H1 (cell line): ENCODE measurements around the gene WDR74. TPM values are rescaled to one million over a fixed set of nuclear protein-coding genes. Genes with fewer than 3 reads are reported as not detected.

Experiments
- CTCF ChIA-PET: fragments of 300-600 bp; sonication (Branson Sonifier 250); formaldehyde crosslinking; loops from one replicate; lab custom pipeline; 2021; ENCODE audit not compliant: partially characterized antibody; lab: Charles Lee
- POLR2A ChIA-PET: fragments of 300-600 bp; sonication (Branson Sonifier 250); formaldehyde crosslinking; loops from one replicate; lab custom pipeline; 2021; ENCODE audit warnings: inconsistent platforms; ENCODE audit not compliant: partially characterized antibody; lab: Charles Lee
- DNase-seq, 2 experiments: peaks; one replicate each; pipeline versions ENCODE4 v3.0.0 to v3.0.0-alpha.2; 2010 to 2022; ENCODE audit warnings: low spot score in 2 of 2, low read depth in 1 of 2, mixed read lengths in 1 of 2
- FAIRE-seq: peaks from 2 replicates; lab custom pipeline; 2011; peaks lifted over from hg19 to GRCh38; lab: Jason Lieb, UNC
- H2AFZ ChIP-seq: 2 replicates; pipeline ENCODE4 v1.8.1; 2012; ENCODE audit warnings: low read length, inconsistent platforms
- H2AK5ac ChIP-seq: 2 replicates; pipeline ENCODE4 v1.6.1; 2013; ENCODE audit warnings: low read depth, low read length
- H2BK120ac ChIP-seq: replicated peaks from 2 replicates; pipeline ENCODE3; 2013; ENCODE audit warnings: low read depth, low read length, inconsistent platforms
- H2BK12ac ChIP-seq: 2 replicates; pipeline ENCODE4 v1.6.1; 2013; ENCODE audit warnings: low read depth, low read length
- H2BK15ac ChIP-seq: 2 replicates; pipeline ENCODE4 v1.6.1; 2013; ENCODE audit warnings: low read length
- H2BK20ac ChIP-seq: 2 replicates; pipeline ENCODE4 v1.6.1; 2013; ENCODE audit warnings: low read length
- H2BK5ac ChIP-seq: 2 replicates; pipeline ENCODE4 v1.6.1; 2013; ENCODE audit warnings: low read depth, low read length
- H3K14ac ChIP-seq: 2 replicates; pipeline ENCODE4 v1.6.1; 2013; ENCODE audit warnings: inconsistent platforms; ENCODE audit not compliant: insufficient read length
- H3K18ac ChIP-seq: 2 replicates; pipeline ENCODE4 v1.6.1; 2013; ENCODE audit warnings: low read length; ENCODE audit errors: extremely low read depth
- H3K23ac ChIP-seq: 2 replicates; pipeline ENCODE4 v1.6.1; 2013; ENCODE audit warnings: inconsistent platforms; ENCODE audit not compliant: insufficient read length
- H3K23me2 ChIP-seq: 2 replicates; pipeline ENCODE4 v1.6.1; 2013; ENCODE audit warnings: low read depth, low read length
- H3K27ac ChIP-seq: 2 replicates; pipeline ENCODE4 v1.6.1; 2011; ENCODE audit warnings: low read depth, low read length, inconsistent platforms
- H3K27me3 ChIP-seq, 4 experiments: replicated peaks in 1 of 4; 1 replicate in 1 of 4; 2 replicates in 3 of 4; pipeline versions ENCODE4 v1.6.1 to v1.8.1; 2011 to 2013; ENCODE audit warnings: low read length in 3 of 4, mild to moderate bottlenecking in 3 of 4, inconsistent platforms in 2 of 4, mixed read lengths in 2 of 4, moderate library complexity in 1 of 4; ENCODE audit not compliant: control insufficient read depth in 3 of 4, insufficient read depth in 3 of 4; ENCODE audit errors: extremely low read depth in 1 of 4
- H3K36me3 ChIP-seq, 4 experiments: 2 replicates each; pipeline versions ENCODE4 v1.6.1 to v1.8.1; 2011 to 2013; ENCODE audit warnings: mild to moderate bottlenecking in 4 of 4, low read length in 3 of 4, moderate library complexity in 2 of 4, control low read depth in 1 of 4, inconsistent platforms in 1 of 4; ENCODE audit not compliant: insufficient read depth in 4 of 4, control insufficient read depth in 2 of 4
- H3K4ac ChIP-seq: replicated peaks from 2 replicates; pipeline ENCODE3; 2013; ENCODE audit warnings: low read length, low read depth, mixed read lengths, inconsistent platforms; ENCODE audit not compliant: insufficient read length
- H3K4me1 ChIP-seq, 4 experiments: replicated peaks in 1 of 4; 1 replicate in 1 of 4; 2 replicates in 3 of 4; pipeline versions ENCODE4 v1.6.1 to v1.8.1; 2011 to 2013; ENCODE audit warnings: low read length in 3 of 4, inconsistent platforms in 2 of 4, mixed read lengths in 1 of 4; ENCODE audit not compliant: insufficient read depth in 4 of 4, control insufficient read depth in 3 of 4
- H3K4me2 ChIP-seq, 2 experiments: 2 replicates each; pipeline versions ENCODE4 v1.6.1 to v1.8.1; 2011 to 2013; ENCODE audit warnings: low read depth in 2 of 2, low read length in 2 of 2, control low read depth in 1 of 2, inconsistent platforms in 1 of 2, mild to moderate bottlenecking in 1 of 2; ENCODE audit not compliant: insufficient read depth in 1 of 2
- H3K4me3 ChIP-seq, 4 experiments: fragments of 200-600, 300-600 bp in 1 of 4; sonication (generic), shearing (Covaris generic), sonication (Bioruptor Twin) in 1 of 4; 2 replicates each; pipeline versions ENCODE4 v1.5.1 to v1.8.1; 2011 to 2016; ENCODE audit warnings: low read length in 4 of 4, low read depth in 3 of 4, control low read depth in 2 of 4, inconsistent platforms in 2 of 4, mild to moderate bottlenecking in 2 of 4, mixed read lengths in 1 of 4, moderate library complexity in 1 of 4; ENCODE audit not compliant: insufficient read depth in 2 of 4; ENCODE audit errors: extremely low read depth in 1 of 4
- H3K56ac ChIP-seq: replicated peaks from 2 replicates; pipeline ENCODE3; 2013; ENCODE audit warnings: low read depth, mild to moderate bottlenecking, mixed read lengths, low read length, inconsistent platforms; ENCODE audit not compliant: insufficient read length
- H3K79me1 ChIP-seq: 2 replicates; pipeline ENCODE4 v1.6.1; 2013; ENCODE audit warnings: low read depth, low read length, control low read depth
- H3K79me2 ChIP-seq, 2 experiments: 2 replicates each; pipeline versions ENCODE4 v1.6.1 to v1.8.1; 2012 to 2013; ENCODE audit warnings: low read length in 2 of 2, mild to moderate bottlenecking in 2 of 2, inconsistent platforms in 1 of 2; ENCODE audit not compliant: insufficient read depth in 2 of 2, control insufficient read depth in 1 of 2
- H3K9ac ChIP-seq, 4 experiments: replicated peaks in 1 of 4; 1 replicate in 1 of 4; 2 replicates in 3 of 4; pipeline versions ENCODE4 v1.6.1 to v1.8.1; 2011 to 2013; ENCODE audit warnings: low read depth in 3 of 4, low read length in 3 of 4, control low read depth in 2 of 4, mild to moderate bottlenecking in 2 of 4, moderate library complexity in 2 of 4, inconsistent platforms in 1 of 4; ENCODE audit errors: extremely low read depth in 1 of 4
- H3K9me3 ChIP-seq, 2 experiments: 2 replicates each; pipeline versions ENCODE4 v1.6.1 to v1.8.1; 2012 to 2013; ENCODE audit warnings: mild to moderate bottlenecking in 2 of 2, moderate library complexity in 2 of 2, control low read depth in 1 of 2, inconsistent platforms in 1 of 2, low read depth in 1 of 2, low read length in 1 of 2, mixed read lengths in 1 of 2; ENCODE audit not compliant: insufficient read depth in 2 of 2
- H4K20me1 ChIP-seq, 2 experiments: replicated peaks in 1 of 2; 2 replicates each; pipeline versions ENCODE3 to v1.8.1; 2011 to 2013; ENCODE audit warnings: inconsistent platforms in 2 of 2, low read length in 2 of 2, mild to moderate bottlenecking in 1 of 2; ENCODE audit not compliant: insufficient read depth in 2 of 2, control insufficient read depth in 1 of 2
- H4K5ac ChIP-seq: 2 replicates; pipeline ENCODE4 v1.6.1; 2013; ENCODE audit warnings: low read length, low read depth, mixed read lengths, inconsistent platforms; ENCODE audit not compliant: insufficient read length
- H4K8ac ChIP-seq: 2 replicates; pipeline ENCODE4 v1.8.0; 2013; ENCODE audit warnings: mild to moderate bottlenecking, moderate library complexity, low read length, inconsistent platforms; ENCODE audit not compliant: insufficient read depth; ENCODE audit errors: extremely low read depth
- H4K91ac ChIP-seq: replicated peaks from 2 replicates; pipeline ENCODE3; 2013; ENCODE audit warnings: low read length, mixed read lengths, inconsistent platforms; ENCODE audit not compliant: insufficient read length
- ATF2 ChIP-seq: IDR thresholded peaks from 2 replicates; pipeline ENCODE4 v1.6.1; 2012; ENCODE audit warnings: low read length, inconsistent platforms
- BCL11A ChIP-seq, 2 experiments: IDR thresholded peaks; one replicate each; pipeline ENCODE4 v1.6.1; 2011; ENCODE audit warnings: low read depth in 2 of 2, low read length in 2 of 2, mild to moderate bottlenecking in 2 of 2
- CREB1 ChIP-seq: IDR thresholded peaks from 2 replicates; pipeline ENCODE4 v1.6.1; 2012; ENCODE audit warnings: inconsistent platforms
- EGR1 ChIP-seq: IDR thresholded peaks from 2 replicates; pipeline ENCODE4 v1.6.1; 2011; ENCODE audit warnings: low read depth, low read length, borderline replicate concordance
- JUN ChIP-seq: IDR thresholded peaks from 2 replicates; pipeline ENCODE4 v1.6.1; 2011; ENCODE audit warnings: low read depth, mild to moderate bottlenecking, improper control_type of control experiment, low read length
- RAD21 ChIP-seq, 2 experiments: IDR thresholded peaks in 1 of 2; conservative IDR thresholded peaks in 1 of 2; 2 replicates each; pipeline ENCODE4 v1.6.1; 2011; ENCODE audit warnings: low read depth in 2 of 2, low read length in 2 of 2, improper control_type of control experiment in 1 of 2, inconsistent platforms in 1 of 2, mild to moderate bottlenecking in 1 of 2, moderate library complexity in 1 of 2
- RNF2 ChIP-seq: fragments of 200-900, 300-1000 bp; sonication (generic); IDR thresholded peaks from 2 replicates; pipeline ENCODE4 v1.7.1; 2016; ENCODE audit warnings: borderline replicate concordance, low read depth, mild to moderate bottlenecking, antibody characterized with exemption, low read length; ENCODE audit not compliant: poor library complexity, severe bottlenecking; ENCODE audit errors: missing control alignments
- SAP30 ChIP-seq: fragments of 300-600 bp; sonication (generic); IDR thresholded peaks from 2 replicates; pipeline ENCODE4 v1.7.1; 2012; ENCODE audit warnings: low read length, moderate library complexity, mild to moderate bottlenecking, inconsistent platforms; ENCODE audit not compliant: insufficient read depth, insufficient replicate concordance
- TEAD4 ChIP-seq: IDR thresholded peaks from 2 replicates; pipeline ENCODE4 v1.6.1; 2012; ENCODE audit warnings: low read depth, low read length, inconsistent platforms, mixed read lengths
- ZNF274 ChIP-seq: IDR thresholded peaks from 2 replicates; pipeline ENCODE4 v1.7.0; 2012; ENCODE audit warnings: low read length, borderline replicate concordance; ENCODE audit errors: extremely low read depth
- WGBS, 2 experiments: shearing (Covaris generic) in 1 of 2; methylation state at CpG; one replicate each; pipeline versions ENCODE4 v1.1.6 to v1.1.7; 2013 to 2015; ENCODE audit warnings: low lambda C conversion rate in 2 of 2, mixed read lengths in 2 of 2, inconsistent platforms in 1 of 2, low coverage in 1 of 2, missing lambda C conversion rate in 1 of 2; ENCODE audit not compliant: insufficient replicate concordance in 2 of 2, insufficient coverage in 1 of 2, insufficient read length in 1 of 2; ENCODE audit errors: extremely low coverage in 1 of 2, missing lambda C conversion rate in 1 of 2; 5-methylcytosine and 5-hydroxymethylcytosine counted together
- polyA plus RNA-seq, 7 experiments: library from polyadenylated mRNA; depleted of rRNA in 3 of 7; stranded (reverse) in 5 of 7; unstranded in 2 of 7; fragments of >200 nt in 5 of 7; fragments of 200-250 nt in 2 of 7; gene quantifications; 1 replicate in 5 of 7; 2 replicates in 1 of 7; 4 replicates in 1 of 7; pipeline versions ENCODE4 v1.2.1 to v1.2.3, GENCODE V29; 2011 to 2013; ENCODE audit warnings: missing spikeins in 2 of 7, mixed read lengths in 2 of 7
- total RNA-seq: library from RNA; stranded (reverse); fragmentation: NEBNext Ultra II Directional; extraction: Animal tissue kit (Norgen Biotek cat#: 25700); gene quantifications from 2 replicates; pipeline ENCODE4 v1.2.1, GENCODE V29; 2021

The WDR74 gene
- total and polyA plus RNA-seq, 2 of the 8 experiments (the other 6 are each of a cell fraction or from before 2014, with no cell fraction given): 93.6 to 97.0 TPM

- H3K27me3 ChIP-seq: no peaks in the 10 kb centered on the region
- H3K27ac ChIP-seq: peak overlapping the region; percentile 96
- peak overlapping the region; percentile 100 for H2BK5ac ChIP-seq
- H3K36me3 ChIP-seq: peaks cover 32 to 57% (median 37%) of the 10 kb centered on the region in 4 experiments
- H3K56ac ChIP-seq: peak overlapping the region; percentile 98
- H3K4me1 ChIP-seq: peaks cover 4 to 8% (median 7%) of the 10 kb centered on the region in 4 experiments; a peak in 4 of 7 replicates
- peaks cover 55 to 89% of the 10 kb centered on the region in 2 experiments for H3K79me2 ChIP-seq
- H3K23ac ChIP-seq: no peak overlapping the region
- CTCF ChIA-PET: interaction anchor here (0.7 to 1.2 kb wide), 3 partner anchors 15 to 143 kb away, joined by 3 to 5 read pairs (median 3); no protein-coding TSS in a partner anchor
- peaks cover 5% of the 10 kb centered on the region; the same call in 1 of the 2 replicates for H3K79me1 ChIP-seq
- 1% methylated on average over 17 of the region's 20 CpGs; no CpG with 5 or more reads in 1 of the 2 experiments for WGBS, 2 experiments
- no peak overlapping the region for H2BK20ac ChIP-seq
- no peak for DNase-seq
- peak overlapping the region; percentile 100 for H2AK5ac ChIP-seq
- POLR2A ChIA-PET: interaction anchor here (0.6 to 20.0 kb wide), 48 partner anchors 7 to 1375 kb away, joined by 3 to 2104 read pairs (median 7); partner anchors contain the start of genes BSCL2, C11orf98, CHRM1 and CSKMT
- H4K20me1 ChIP-seq: peaks cover 4 to 28% of the 10 kb centered on the region in 2 experiments
- H3K23me2 ChIP-seq: peaks cover 14% of the 10 kb centered on the region
- H3K4ac ChIP-seq: peak overlapping the region; percentile 100
- H2BK15ac ChIP-seq: peak overlapping the region; percentile 97
- FAIRE-seq: no peak
- H2AFZ ChIP-seq: no peak overlapping the region
- H2BK120ac ChIP-seq: peak overlapping the region; percentile 91
- H3K4me2 ChIP-seq: peak overlapping the region; percentile 78 to 95
- H3K9ac ChIP-seq: peak overlapping the region; percentile 96 to 100 (median 100)
- H4K8ac ChIP-seq: peak overlapping the region; percentile 98; the same call in 1 of the 2 replicates
- H4K91ac ChIP-seq: peak overlapping the region; percentile 100
- H4K5ac ChIP-seq: peak overlapping the region; percentile 94
- peak overlapping the region; percentile 2 for H3K14ac ChIP-seq
- no peaks in the 10 kb centered on the region for H3K9me3 ChIP-seq
- H2BK12ac ChIP-seq: peak overlapping the region; percentile 96
- H3K18ac ChIP-seq: peak overlapping the region; percentile 100
- peak overlapping the region; percentile 74 to 100 (median 90) for H3K4me3 ChIP-seq
- TF ChIP-seq TEAD4 (no peak), JUN (no peak), CREB1 (no peak), RNF2 (no peak), SAP30 (no peak), ATF2 (no peak), RAD21 (IDR thresholded peaks at IDR 0.05 in 1 of 2, conservative IDR thresholded peaks at IDR 0.05 in 1 of 2; ENCODE audit: low read depth in 2 of 2, low read length in 2 of 2) (no peak), ZNF274 (no peak), BCL11A (IDR thresholded peaks at IDR 0.05; ENCODE audit: low read depth in 2 of 2, low read length in 2 of 2) (no peak), EGR1 (no peak)
Observed at GRCh38 chr11:62856333-62856895, 17.0 kb upstream of the WDR74 start.
